ENCODE results near the gene BCL2L11.

The BCL2L11 gene

DNA sequence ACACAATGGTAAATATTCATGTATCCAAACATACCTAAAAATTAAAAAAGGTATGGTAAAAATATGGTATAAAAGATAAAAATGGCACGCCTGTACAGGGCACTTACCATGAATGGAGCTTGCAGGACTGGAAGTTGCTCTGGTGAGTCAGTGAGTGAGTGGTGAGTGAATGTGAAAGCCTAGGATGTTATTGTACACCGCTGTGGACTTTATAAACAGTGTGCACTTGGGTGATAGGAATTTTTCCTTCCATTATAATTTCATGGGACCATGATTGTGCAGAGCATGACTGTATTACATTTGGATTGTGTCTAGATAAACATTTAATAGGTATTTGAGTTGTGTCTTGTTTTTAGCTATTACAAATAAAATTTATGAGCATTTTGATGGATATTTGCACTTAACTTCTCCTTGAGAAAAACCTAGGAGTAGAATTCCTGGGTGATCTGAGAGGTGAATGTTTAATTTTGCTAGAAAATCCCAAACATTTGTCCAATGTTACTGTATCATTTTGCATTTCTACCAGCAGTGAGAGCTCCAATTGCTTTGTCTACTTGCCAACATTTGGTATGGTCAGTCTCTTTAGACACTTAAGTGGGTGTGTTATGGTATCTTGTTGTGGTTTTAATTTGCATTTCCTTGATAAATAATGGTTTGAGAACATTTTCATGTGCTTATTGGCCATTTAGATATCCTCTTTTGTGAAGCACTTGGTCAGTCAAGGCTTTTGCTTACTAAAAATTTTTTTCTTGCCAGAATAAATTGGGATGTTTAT lies 81.7 kb downstream of the BCL2L11 start (continued):
- TF ChIP-seq ESRRG (CRISPR knock-in tag; IDR thresholded peaks at IDR 0.05), result no peak

DNA sequence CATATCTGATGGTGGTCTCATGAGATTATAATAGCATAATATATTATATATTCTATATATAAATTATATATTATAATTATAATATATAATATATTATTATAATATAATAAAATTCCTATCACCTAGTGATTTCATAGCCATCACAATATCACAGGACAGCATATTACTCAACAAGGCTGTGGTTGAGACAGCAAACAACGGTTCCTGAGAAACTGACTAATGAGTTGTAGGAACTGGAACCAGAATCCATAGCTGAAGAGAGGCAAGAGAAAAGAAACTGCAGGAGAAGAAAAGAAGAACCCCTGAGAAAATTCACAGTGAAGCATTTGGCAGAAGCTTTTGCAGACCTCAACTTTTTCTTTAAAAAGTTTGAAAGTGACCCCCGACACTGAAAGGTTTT lies 84.0 kb downstream of the BCL2L11 start:
- no peak for ATAC-seq
- TF ChIP-seq ARNTL (CRISPR knock-in tag; IDR thresholded peaks at IDR 0.05; ENCODE audit: borderline replicate concordance, low read depth), result no peak
- no peak for TF ChIP-seq ZFP30 (CRISPR knock-in tag; IDR thresholded peaks at IDR 0.05)
- TF ChIP-seq TOX (CRISPR knock-in tag; IDR thresholded peaks at IDR 0.05; ENCODE audit: borderline replicate concordance), result no peak
- TF ChIP-seq, protein P1, sequence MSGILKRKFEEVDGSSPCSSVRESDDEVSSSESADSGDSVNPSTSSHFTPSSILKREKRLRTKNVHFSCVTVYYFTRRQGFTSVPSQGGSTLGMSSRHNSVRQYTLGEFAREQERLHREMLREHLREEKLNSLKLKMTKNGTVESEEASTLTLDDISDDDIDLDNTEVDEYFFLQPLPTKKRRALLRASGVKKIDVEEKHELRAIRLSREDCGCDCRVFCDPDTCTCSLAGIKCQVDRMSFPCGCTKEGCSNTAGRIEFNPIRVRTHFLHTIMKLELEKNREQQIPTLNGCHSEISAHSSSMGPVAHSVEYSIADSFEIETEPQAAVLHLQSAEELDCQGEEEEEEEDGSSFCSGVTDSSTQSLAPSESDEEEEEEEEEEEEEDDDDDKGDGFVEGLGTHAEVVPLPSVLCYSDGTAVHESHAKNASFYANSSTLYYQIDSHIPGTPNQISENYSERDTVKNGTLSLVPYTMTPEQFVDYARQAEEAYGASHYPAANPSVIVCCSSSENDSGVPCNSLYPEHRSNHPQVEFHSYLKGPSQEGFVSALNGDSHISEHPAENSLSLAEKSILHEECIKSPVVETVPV (CRISPR knock-in tag; IDR thresholded peaks at IDR 0.05), result no peak
- TF ChIP-seq, protein P2, sequence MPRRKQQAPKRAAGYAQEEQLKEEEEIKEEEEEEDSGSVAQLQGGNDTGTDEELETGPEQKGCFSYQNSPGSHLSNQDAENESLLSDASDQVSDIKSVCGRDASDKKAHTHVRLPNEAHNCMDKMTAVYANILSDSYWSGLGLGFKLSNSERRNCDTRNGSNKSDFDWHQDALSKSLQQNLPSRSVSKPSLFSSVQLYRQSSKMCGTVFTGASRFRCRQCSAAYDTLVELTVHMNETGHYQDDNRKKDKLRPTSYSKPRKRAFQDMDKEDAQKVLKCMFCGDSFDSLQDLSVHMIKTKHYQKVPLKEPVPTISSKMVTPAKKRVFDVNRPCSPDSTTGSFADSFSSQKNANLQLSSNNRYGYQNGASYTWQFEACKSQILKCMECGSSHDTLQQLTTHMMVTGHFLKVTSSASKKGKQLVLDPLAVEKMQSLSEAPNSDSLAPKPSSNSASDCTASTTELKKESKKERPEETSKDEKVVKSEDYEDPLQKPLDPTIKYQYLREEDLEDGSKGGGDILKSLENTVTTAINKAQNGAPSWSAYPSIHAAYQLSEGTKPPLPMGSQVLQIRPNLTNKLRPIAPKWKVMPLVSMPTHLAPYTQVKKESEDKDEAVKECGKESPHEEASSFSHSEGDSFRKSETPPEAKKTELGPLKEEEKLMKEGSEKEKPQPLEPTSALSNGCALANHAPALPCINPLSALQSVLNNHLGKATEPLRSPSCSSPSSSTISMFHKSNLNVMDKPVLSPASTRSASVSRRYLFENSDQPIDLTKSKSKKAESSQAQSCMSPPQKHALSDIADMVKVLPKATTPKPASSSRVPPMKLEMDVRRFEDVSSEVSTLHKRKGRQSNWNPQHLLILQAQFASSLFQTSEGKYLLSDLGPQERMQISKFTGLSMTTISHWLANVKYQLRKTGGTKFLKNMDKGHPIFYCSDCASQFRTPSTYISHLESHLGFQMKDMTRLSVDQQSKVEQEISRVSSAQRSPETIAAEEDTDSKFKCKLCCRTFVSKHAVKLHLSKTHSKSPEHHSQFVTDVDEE (CRISPR knock-in tag; IDR thresholded peaks at IDR 0.05), result no peak
- no peak for TF ChIP-seq PPARA (CRISPR knock-in tag; IDR thresholded peaks at IDR 0.05; ENCODE audit: borderline replicate concordance)
- no peak for TF ChIP-seq OSR1 (CRISPR knock-in tag; IDR thresholded peaks at IDR 0.05)
- TF ChIP-seq, protein P3, sequence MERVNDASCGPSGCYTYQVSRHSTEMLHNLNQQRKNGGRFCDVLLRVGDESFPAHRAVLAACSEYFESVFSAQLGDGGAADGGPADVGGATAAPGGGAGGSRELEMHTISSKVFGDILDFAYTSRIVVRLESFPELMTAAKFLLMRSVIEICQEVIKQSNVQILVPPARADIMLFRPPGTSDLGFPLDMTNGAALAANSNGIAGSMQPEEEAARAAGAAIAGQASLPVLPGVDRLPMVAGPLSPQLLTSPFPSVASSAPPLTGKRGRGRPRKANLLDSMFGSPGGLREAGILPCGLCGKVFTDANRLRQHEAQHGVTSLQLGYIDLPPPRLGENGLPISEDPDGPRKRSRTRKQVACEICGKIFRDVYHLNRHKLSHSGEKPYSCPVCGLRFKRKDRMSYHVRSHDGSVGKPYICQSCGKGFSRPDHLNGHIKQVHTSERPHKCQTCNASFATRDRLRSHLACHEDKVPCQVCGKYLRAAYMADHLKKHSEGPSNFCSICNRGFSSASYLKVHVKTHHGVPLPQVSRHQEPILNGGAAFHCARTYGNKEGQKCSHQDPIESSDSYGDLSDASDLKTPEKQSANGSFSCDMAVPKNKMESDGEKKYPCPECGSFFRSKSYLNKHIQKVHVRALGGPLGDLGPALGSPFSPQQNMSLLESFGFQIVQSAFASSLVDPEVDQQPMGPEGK (CRISPR knock-in tag; IDR thresholded peaks at IDR 0.05; ENCODE audit: borderline replicate concordance), result no peak
- TF ChIP-seq ISL1 (CRISPR knock-in tag; IDR thresholded peaks at IDR 0.05), result no peak
- no peak for TF ChIP-seq ZNF8 (CRISPR knock-in tag; IDR thresholded peaks at IDR 0.05)
- TF ChIP-seq, protein P4, sequence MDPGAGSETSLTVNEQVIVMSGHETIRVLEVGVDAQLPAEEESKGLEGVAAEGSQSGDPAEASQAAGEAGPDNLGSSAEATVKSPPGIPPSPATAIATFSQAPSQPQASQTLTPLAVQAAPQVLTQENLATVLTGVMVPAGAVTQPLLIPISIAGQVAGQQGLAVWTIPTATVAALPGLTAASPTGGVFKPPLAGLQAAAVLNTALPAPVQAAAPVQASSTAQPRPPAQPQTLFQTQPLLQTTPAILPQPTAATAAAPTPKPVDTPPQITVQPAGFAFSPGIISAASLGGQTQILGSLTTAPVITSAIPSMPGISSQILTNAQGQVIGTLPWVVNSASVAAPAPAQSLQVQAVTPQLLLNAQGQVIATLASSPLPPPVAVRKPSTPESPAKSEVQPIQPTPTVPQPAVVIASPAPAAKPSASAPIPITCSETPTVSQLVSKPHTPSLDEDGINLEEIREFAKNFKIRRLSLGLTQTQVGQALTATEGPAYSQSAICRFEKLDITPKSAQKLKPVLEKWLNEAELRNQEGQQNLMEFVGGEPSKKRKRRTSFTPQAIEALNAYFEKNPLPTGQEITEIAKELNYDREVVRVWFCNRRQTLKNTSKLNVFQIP (CRISPR knock-in tag; IDR thresholded peaks at IDR 0.05; ENCODE audit: borderline replicate concordance, low read depth), result no peak
- no peak for TF ChIP-seq GLIS3 (CRISPR knock-in tag; IDR thresholded peaks at IDR 0.05)
- no peak for TF ChIP-seq ZC3H10 (CRISPR knock-in tag; IDR thresholded peaks at IDR 0.05)
- no peak for TF ChIP-seq ZFP3 (CRISPR knock-in tag; IDR thresholded peaks at IDR 0.05)
- no peak for TF ChIP-seq RARB (CRISPR knock-in tag; IDR thresholded peaks at IDR 0.05)
- no peak for TF ChIP-seq ESRRG (CRISPR knock-in tag; IDR thresholded peaks at IDR 0.05)

DNA sequence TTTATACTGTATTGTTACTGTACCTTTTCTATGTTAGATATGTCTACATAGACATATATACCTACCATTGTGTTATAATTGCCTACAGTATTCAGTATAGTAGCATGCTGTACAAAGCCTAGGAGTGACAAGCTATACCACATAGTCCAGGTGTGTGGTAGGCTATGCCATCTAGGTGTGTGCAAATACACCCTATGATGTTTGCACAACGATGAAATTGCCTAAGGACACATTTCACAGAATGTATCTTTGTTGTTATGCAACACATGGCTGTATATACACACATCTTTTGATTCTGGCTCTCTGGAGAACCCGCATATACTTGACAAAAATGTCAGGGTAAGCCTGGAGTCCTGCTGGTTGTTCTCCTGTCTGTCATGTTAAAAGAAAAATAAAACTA lies 85.1 kb downstream of the BCL2L11 start:
- TF ChIP-seq, protein P2 (CRISPR knock-in tag; IDR thresholded peaks at IDR 0.05), result no peak
- no peak for ATAC-seq

DNA sequence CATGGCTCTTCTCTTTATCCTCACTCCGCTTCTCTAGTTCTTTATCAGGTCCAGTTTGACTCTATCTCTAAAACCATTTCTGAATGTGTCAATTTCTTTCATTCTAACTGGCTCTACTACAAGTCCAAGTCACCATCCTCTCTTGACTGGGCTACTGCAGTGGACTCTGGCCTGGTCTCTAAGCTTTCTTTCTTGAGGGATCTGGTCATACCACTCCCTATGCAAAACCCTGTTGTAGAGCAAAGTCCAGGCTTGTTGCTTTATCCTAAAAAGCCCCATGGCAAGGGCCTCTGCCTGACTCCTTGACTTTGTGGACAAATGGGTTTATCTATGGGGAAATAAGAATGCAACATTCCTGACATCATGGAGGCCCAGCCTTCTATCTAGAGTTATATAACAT lies 87.1 kb downstream of the BCL2L11 start:
- TF ChIP-seq ISL1 (CRISPR knock-in tag; IDR thresholded peaks at IDR 0.05) (no peak), TCF4 (CRISPR knock-in tag; IDR thresholded peaks at IDR 0.05; ENCODE audit: borderline replicate concordance) (no peak), ZNF8 (CRISPR knock-in tag; IDR thresholded peaks at IDR 0.05) (no peak)
- TF ChIP-seq, protein P3 (CRISPR knock-in tag; IDR thresholded peaks at IDR 0.05; ENCODE audit: borderline replicate concordance), result no peak
- TF ChIP-seq, protein P1 (CRISPR knock-in tag; IDR thresholded peaks at IDR 0.05), result no peak
- no peak for ATAC-seq
